Tibial nerve (tissue), 3 donors: Measurements from ENCODE around the gene CCDC82.

ENCODE experiments used
- POLR2A ChIP-seq, 2 donors: fragments of 450-650 bp; IDR thresholded peaks; one replicate each; pipeline ENCODE4 v1.6.1; 2017; ENCODE audit warnings: antibody characterized with exemption in 2 of 2, mild to moderate bottlenecking in 2 of 2, moderate library complexity in 2 of 2
- TF ChIP-seq, protein P1 (sequence below), 5 experiments: fragments of 200-600 bp in 3 of 5; fragments of 450-650 bp in 2 of 5; sonication (generic) in 3 of 5; IDR thresholded peaks; one replicate each; pipeline ENCODE4 v1.5.1; 2016 to 2019; ENCODE audit warnings: antibody characterized with exemption in 5 of 5, mild to moderate bottlenecking in 3 of 5, moderate library complexity in 2 of 5

DNA sequence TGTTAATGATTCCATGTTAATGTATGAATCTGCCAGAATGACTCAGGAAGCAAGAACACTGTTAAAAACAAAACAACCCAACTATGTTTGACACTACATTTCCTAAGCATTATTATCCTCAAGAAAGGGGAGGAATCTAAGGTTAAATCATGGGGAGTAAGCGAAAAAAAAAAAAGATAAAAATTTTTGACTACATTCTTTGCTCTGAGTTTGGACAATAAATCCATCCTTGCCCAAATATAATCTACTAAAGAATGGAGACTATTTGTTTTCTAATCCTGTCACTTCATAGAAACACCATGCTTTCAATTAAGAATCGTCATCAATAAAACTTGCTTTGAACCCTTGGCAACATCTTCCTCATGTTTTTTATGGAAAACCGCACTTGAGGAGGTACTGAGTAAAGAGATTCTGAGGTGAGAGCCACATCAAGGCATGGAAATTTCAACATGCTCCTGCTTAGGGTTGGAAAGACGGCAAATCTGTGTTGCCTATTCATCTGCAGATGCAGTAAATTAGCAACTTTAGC is 56.5 kb downstream of the CCDC82 start:
- TF ChIP-seq, protein P1, sequence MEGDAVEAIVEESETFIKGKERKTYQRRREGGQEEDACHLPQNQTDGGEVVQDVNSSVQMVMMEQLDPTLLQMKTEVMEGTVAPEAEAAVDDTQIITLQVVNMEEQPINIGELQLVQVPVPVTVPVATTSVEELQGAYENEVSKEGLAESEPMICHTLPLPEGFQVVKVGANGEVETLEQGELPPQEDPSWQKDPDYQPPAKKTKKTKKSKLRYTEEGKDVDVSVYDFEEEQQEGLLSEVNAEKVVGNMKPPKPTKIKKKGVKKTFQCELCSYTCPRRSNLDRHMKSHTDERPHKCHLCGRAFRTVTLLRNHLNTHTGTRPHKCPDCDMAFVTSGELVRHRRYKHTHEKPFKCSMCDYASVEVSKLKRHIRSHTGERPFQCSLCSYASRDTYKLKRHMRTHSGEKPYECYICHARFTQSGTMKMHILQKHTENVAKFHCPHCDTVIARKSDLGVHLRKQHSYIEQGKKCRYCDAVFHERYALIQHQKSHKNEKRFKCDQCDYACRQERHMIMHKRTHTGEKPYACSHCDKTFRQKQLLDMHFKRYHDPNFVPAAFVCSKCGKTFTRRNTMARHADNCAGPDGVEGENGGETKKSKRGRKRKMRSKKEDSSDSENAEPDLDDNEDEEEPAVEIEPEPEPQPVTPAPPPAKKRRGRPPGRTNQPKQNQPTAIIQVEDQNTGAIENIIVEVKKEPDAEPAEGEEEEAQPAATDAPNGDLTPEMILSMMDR (IDR thresholded peaks at IDR 0.05), result no peak
- TF ChIP-seq POLR2A (IDR thresholded peaks at IDR 0.05), result no peak
